Fibroblast of skin of scalp (primary cell): Measurements from ENCODE around the gene ZCCHC9.
"Not testable (repeated sequence)": the region's sequence is repeated elsewhere in the genome, so short reads cannot be mapped to it uniquely, and the experiment has no call there.

ENCODE experiments used
- DNase-seq: peaks from one replicate; pipeline ENCODE4 v3.0.0-alpha.2; 2013

Gene ZCCHC9

DNA sequence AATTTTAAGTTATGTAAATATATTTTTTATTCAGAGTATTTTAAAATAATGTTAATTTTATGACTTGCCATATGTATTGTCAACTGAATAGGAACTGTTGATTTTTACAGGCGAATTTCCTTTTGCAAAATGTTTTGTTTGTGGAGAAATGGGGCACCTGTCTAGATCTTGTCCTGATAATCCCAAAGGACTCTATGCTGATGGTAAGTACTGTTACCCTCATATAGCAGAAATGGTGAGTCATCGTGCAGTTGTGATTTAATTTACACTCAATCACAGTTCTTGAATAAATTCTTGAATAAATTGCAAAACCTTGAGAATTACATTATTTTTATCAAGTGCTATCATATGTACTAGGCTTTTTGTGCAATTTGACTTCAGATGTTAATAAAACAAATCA lies 7.4 kb downstream of the ZCCHC9 start:
- no peak for DNase-seq

DNA sequence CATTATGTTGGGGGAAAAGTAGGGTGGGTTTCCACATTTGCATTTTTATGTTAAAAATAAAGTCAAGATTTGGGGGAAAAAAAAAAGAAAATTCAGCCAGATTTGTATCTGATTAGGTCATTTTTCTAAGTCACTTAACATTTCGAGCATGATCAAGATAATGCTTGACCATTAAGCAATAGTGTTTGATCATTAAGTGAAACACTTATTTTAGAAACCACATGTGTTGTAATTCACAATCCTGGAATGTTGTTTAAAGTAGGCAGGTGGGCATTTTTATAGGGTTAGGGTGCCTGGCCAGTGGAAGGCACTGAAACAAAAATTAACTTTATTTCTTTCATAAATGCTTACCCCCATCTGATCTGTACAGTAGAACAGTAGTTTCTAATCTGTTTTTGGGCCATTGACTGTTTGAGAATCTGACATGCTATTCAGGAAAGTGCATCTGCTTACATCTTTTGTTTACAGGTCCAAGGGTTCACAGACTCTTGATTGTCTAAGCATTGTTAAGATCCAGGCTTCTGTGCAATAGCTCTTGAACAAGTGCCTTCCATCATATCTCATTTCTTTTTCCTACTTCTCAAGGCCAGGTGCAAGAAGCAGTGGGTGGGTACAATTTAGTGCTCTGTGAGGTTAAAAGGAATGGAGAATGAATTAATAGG lies 9.1 kb downstream of the ZCCHC9 start:
- DNase-seq, result no peak

DNA sequence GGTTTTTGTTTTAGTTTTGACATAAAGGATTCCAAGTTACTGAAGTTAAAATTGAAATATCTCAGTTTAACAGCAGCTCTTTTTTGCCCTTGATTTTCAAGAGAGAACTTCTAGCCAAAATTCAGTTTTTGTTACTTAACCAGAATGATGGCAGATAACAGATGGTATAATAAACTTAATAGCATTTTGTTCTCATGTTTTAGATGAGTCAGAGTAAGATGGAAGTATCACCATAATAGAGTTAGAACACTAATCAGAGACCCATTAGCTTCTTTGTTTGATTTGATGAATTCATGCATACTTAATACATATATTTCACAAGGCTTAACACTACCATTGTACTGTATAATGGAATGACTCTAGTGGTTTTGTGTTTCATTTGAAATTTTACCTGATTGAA lies 11.9 kb downstream of the ZCCHC9 start:
- no peak for DNase-seq

DNA sequence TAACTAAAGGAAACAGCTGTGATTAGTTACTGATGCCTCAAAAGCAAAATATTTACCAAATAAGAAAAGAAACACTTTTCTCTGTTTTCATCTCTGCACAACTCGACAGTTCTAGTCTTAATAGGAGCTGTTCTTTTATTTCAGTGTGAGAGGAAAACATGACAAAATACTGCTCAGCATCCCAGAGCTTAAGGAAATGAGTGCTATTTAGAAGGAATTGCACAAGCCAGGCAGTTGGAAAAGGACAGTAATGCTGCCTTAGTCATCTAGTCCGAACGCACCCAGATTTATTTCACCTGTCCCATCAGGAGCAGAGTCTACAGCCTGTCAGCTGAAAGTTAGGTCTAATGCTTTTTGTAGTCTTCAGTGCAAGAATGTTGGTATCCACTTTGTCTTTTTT lies 12.3 kb downstream of the ZCCHC9 start:
- no peak for DNase-seq

DNA sequence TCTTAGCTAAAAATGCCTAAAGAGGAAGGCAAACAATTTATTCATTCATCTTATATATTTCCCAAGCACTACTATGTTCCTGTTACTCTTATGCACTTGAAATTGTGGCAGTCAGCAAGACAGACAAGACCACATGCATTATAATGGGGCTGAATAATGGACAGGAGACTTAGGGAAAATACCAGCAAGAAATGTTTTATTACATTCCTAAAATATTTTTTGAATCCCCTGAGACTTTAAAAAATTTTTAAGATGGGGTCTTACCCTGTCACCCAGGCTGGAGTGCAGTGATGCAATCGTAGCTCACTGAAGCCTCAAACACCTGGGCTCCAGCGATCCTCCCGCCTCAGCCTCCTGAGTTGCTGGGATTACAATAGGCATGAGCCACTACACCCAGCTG lies 13.2 kb downstream of the ZCCHC9 start:
- peak; percentile 58 for DNase-seq

DNA sequence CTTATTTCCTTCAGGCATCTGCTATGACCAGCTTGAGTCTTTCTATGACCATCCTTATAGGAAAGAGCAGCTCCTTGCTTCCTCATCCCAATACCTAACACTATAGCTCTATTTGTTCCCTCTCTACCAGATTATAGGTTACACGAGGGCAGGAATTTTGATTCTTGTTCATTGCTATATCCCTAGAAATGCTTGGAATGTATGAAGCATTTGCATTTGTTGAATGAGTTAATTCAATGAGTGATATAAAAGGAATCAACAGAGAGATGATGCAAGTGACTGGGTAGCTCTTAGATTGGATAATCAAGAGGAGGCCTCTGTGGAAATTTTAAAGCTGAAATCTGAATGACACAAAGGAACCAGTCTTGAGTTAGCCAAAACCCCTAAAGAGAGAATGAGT lies 13.9 kb downstream of the ZCCHC9 start:
- DNase-seq, result peak; percentile 85

DNA sequence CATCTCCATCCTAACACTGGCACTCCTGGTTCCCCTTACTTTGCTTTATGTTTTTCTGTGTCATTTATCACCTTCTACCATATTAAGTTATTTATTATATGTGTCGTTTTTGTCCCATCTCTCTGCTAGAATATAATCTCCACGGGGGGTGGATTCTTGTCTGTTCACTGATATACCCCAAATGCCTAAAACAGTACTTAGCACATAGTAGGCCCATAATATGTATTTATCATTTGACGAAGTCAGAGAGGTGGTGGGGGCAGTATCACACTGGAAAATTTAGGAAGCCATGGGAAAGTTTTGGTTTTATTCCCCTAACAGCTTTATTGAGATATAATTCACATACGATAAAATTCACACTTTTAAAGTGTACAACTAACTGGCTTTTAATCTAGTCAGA lies 14.4 kb downstream of the ZCCHC9 start:
- DNase-seq, result no peak

DNA sequence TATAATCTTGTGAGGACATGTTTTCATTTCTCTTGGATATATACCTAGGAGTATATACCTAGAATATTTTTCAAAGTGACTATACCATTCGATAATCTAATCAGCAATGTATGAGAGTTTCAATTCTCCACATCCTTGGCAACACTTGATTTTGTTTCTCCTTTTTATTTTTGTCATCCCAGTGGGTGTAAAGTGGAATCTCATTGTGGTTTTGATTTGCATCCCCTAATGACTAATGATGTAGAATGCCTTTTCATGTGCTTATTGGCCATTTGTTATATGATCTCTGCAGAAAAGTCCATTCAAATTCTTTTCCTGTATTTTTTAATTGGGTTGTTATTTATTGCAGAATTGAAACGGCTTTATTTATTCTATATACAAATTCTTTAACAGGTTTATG lies 15.2 kb downstream of the ZCCHC9 start:
- no peak for DNase-seq

DNA sequence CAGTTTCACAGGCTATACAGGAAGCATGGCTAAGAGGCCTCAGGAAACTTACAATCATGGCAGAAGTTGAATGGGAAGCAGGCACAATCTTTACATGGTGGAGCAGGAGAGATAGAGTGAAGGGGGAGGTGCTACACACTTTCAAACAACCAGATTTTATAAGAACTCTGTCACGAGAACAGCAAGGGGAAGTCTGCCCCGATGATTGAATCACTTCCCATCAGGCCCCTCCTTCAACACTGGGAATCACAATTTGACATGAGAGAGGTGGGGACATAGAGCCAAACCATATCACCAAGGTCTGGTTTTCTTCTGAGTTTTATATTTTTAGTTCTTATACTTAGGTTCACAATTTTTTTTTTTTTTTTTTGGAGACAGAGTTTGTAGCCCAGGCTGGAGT lies 16.1 kb downstream of the ZCCHC9 start:
- DNase-seq, result no peak

DNA sequence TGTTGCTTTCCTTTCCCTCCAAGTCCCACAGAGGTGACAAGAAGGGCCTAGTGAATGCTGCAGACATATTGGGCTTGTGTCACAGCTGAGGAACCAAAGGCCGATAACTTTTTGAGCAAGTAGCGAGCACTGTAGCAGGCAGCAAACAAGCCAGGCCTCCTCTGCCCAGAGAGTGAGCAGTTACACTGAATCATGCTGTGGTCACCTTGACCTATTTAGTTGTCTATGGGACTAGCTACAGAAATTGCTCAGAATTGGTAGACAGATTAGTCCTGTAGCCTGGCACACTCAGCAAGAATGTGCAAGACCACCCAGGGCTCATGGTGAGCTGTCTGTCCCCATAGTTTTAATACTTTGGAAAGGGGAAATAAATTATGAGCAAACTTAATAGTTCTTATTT lies 25.2 kb downstream of the ZCCHC9 start:
- DNase-seq, result no peak

DNA sequence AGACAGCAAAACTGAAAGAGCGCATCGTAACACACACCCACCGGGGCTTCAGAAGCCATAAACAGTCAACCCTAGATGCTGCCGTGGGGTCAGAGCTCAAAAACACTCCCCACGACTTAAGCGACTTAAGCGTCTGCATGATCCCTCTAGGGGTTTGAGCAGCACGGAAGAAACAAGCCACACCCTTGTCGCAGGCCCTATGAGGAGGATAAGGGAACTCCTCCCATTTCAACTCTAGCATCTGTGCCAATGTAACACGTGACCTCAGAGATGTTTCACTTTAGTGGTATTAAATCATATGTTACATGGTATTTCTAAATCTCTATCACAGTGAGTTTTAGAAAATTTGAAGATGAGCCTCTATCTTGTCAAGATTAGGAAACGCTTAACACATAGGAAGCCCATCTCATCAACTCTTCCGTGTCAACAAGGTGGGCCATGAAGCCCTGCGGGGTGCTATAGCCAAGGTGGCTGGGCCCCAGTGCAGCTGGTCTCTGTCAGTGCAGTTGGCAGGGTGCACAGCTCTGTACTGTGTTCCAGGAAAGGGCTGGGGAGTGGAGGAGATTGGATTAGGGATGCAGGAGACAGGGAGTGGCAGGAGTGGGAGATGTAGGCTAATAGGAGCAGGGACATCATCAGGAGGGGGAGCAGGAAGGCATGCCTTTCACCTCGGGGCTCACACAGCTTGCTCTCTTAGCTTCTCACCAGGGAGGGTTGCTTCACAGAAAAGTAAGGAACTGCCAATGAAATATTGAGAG lies 33.1 kb downstream of the ZCCHC9 start:
- no peak for DNase-seq

DNA sequence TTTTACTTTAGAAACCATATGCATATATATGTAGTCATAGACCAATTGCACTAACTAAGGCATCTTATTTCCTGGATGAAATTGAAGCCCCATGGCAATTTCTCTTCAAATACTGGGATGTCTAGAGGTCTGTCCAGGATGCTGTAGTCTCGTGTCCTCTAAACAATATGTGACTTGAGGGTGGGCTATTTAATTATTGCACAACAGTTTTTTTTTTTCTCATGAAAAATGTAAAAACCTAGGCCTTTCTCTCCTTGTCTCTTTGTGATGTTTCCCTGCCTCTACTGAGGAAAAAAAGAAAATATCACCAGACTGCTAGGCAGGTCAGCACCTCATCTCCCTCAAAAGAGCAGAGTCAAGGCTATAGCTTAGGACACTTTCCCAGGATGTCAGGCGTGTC lies 34.6 kb downstream of the ZCCHC9 start:
- no peak for DNase-seq

DNA sequence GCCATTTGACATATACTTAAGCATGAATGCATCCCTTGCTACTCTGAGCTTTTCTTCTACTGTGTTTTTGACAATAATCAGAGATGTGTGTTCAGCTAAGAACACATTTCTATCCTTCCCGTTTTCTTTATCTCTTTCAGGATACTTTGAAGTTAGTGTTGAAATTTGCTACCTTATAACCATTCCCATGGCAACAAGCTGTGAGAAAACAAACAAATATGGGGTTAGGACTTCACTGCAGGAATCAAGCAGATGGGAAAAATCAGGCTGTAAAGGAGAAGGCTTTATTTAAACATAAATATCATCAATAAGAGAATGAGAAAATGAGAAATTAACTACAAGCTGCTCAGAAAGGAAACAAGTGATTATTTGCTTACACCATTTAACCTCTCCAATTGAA lies 35.2 kb downstream of the ZCCHC9 start:
- no peak for DNase-seq

DNA sequence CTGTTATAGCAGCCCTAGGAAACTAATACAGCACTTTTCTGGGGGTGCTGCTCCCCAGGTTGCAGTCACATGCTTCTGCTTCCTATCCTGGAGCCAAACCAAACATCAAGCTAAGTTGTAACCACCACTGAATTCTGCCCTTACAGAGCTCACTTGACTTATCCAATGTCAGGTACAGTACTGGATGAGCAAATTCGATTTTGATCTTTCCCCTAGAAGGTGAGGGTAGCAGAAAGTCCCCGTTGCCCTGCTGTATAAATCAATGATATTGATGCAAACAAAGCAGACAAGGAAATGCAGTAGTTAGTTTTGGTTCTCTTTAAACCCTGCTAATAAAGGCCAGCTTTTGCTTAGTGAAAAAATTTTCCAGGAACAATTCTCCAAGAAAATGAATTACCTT lies 36.4 kb downstream of the ZCCHC9 start:
- DNase-seq, result no peak

DNA sequence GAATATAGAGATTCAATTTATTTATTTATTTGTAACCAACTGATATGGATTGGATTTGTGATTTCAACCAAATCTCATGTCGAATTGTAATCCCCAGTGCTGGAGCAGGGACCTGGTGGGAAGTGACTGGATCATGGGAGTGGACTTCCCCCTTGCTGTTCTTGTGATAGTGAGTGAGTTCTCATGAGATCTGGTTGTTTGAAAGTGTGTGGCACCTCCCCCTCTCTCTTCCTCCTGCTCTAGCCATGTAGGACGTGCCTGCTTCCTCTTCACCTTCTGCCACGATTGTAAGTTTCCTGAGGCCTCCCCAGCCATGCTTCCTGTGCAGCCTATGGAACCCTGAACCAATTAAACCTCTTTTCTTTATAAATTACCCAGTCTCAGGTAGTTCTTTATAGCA lies 36.8 kb downstream of the ZCCHC9 start:
- DNase-seq, result not testable (repeated sequence)

DNA sequence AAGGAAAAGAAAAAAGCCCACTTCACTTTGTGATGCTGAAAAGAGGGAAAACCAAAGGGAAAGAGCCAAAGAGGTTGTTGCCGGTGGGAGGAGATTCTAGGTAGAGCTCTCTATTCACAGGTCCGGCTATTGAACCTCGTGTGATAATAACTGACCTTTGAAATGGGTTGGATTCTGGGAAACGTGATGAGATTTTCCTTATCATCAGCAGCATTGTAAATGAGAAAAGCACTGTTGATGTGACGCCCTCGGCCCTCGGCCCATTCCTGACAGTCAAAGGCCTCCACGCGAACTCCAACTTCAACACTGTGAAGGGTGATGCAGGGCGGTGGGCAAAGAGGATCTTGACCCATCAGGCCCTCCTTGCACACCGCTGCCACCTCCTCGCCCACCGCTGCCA lies 43.3 kb downstream of the ZCCHC9 start:
- no peak for DNase-seq

DNA sequence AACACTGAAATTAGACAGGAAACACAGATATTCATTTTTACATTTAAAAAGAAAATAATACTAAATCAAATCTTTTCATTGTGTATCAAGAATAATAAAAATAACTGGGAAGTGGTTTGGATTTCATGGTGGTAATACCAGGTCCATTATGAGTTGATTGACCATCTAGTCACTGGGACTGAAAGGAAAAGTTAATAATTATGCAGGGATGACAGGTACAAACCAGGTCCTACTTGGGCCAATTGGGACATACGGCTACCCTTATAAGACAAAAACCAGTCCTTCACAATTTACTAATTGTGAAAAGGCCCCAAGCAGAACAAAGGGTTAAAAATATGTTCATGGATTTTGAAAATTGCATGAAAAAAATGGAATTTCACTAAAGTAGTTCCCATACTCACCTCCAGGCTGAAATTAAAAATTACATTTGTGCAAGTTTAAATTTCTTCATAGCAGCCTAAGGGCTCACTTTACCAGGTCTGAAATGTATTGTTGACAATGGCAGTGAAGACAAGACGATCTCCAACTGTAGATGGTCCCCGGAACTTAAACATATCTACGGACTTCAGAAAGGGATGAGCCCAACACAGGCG lies 44.1 kb downstream of the ZCCHC9 start:
- DNase-seq, result no peak

DNA sequence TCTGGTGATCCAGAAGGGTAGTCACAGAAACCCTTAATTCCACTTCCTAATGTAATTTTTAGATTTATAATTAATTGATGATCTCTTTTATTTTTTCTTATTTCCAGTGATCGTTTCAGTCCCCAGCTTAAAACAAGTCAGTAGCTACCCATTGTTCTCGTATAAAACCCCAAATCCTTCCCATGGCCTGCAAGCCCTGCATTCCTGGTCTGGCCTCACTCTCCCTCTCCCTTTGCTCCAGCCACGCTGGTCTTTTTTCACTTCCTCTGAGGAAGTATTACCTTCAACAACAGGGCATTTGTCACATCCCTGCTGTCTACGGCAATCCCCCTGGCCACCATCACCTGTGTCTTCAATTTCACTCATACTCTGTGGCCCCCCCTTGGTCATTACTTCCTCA lies 47.8 kb downstream of the ZCCHC9 start:
- no peak for DNase-seq

DNA sequence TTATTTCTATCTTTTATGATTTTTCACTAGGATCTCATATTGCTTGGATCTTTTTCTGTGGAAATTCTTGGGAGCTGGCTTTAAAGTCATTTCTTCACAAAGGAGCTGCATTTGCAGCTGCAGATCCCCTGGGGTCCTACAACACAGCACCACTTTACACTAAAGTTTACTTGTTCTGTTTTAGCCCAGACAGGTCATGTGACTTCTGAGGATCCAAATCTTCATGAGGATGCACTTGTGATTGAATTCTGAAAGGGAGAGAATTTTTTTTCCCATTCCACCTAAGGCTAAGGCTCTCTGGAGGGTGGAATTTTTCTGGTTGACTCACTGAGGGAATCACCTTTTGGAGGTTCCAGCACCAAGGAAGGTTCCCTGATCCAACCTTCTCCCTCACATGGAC lies 49.1 kb downstream of the ZCCHC9 start:
- no peak for DNase-seq

DNA sequence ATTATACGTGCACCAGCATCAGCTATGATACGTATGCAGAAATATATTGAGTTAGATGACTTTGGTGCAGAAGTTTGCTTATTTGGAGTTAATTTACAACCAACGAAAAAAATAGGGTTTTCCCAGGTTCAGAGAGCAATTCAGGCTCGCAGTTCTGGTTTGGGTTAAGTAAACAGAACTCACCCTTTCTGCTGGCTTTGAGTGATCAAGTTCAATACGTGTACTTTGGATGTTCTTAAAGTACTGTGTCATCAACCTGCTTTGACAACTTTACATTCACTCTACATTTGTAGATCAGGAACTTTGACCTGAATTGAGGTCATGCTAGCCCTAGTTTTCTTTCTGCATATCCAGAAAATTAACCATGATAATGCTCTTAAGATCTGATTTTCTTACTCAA lies 51.8 kb downstream of the ZCCHC9 start:
- DNase-seq, result no peak

DNA sequence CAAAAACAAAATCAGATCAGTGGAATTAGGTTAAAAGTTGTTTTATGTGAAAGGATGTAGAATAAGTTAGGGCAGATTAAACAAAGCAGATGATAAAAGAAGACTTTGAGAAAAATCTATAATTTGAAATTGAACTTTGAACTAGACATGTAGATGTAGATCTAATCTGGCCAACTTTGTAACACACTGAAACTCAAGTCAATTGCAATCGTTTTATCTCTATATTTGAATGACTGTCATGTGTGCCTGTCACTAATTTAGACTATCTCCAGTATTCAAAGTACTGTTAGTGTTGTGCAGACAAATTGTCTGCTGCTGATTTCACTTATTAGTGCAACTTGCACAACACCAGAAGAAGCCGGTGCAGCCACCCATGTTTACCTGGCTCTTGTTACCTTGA lies 52.7 kb downstream of the ZCCHC9 start:
- no peak for DNase-seq

DNA sequence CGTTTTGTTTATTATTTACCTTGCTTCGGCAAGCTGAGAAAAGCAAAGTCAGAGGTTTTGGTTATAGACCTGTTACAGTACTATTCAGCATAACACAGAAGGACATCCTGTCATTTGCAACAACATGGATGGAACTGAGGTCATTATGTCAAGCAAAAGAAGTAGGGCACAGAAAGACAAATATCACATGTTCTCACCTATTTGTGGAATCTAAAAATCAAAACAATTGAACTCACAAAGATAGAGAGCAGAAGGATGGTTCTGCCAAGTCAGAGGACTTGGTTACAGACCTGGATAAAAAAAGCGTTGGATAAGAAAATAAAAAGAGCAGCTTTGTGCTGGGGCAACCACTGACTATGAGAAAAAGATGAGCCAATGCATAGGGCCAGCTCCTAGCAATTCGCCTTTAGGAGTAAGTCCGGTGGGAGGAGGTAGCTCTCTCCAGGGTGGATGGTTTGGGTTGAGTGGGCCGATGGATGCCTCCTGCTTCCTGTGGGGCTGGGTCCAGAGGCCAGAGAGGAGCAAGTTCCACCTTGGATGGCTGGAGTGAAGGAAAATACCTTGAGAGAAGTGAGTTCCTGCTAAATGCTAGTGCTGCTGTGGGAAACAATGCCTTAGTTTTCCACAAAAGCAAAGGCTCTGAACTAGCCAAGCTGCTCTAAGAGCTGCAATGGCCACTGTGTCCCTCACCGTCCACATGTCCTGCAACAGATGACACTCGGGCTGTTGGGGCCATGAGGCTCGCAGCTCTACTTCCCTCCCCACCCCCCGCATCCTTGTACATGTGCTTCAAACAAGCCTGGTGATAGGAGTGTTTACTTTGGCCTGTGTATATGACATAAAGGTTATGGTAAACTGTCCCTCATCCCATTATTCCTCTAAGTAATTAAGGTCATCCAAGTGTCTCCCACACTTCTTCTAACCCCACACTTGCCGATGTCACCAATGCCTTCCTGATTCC lies 54.2 kb downstream of the ZCCHC9 start:
- no peak for DNase-seq

DNA sequence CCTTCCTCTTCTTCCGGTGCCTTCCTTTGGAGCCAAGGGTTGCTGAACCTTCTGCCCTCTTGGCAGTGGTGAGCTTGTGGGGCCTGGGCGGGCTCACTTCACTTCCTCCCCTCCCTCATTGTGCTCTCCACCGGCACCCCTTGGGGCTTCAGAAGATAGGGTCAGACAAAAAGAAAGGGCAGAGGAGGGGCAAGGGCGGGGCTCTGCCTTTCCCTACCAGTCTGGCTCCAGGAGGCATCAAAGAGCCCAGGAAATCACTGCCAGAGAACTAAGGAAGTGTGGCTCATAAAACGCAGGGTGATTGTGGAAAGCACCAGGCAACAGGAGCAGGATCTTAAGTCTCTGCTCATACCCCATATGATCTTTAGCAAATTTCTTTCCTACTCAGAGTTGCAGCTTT lies 57.7 kb downstream of the ZCCHC9 start:
- DNase-seq, result no peak
